ENCODE results near the gene FOXN3. TPM values are rescaled to one million over a fixed set of nuclear protein-coding genes. Genes with fewer than 3 reads are reported as not detected.

The FOXN3 gene
- total RNA-seq, 2 experiments from 2014 or later = 124 to 127 TPM

GRCh38 chr14:89291351-89291940, 125.6 kb downstream of the FOXN3 start:
- H3K4me1 ChIP-seq (ENCODE audit: insufficient read depth, low read length) = peaks cover 3% of the 10 kb centered on the region
- Mint-ChIP-seq H3K9me3 (no peaks in the 10 kb centered on the region), H3K27me3 (no peaks in the 10 kb centered on the region), H3K27ac (no peak overlapping the region), H3K4me1 (ENCODE audit: low read depth) (peaks cover 65% of the 10 kb centered on the region), H3K36me3 (ENCODE audit: low read depth) (peaks cover 44% of the 10 kb centered on the region), H3K4me3 (no peak overlapping the region)
- no peaks in the 10 kb centered on the region for H3K27me3 ChIP-seq (ENCODE audit: control insufficient read depth in 1 of 2, insufficient read depth in 2 of 2, low read length in 2 of 2)
- H3K9me3 ChIP-seq (ENCODE audit: control insufficient read depth in 1 of 2, insufficient read depth in 1 of 2, low read length in 2 of 2) = peaks cover 0 to 4% of the 10 kb centered on the region in 2 experiments
- no peak overlapping the region for H3K4me3 ChIP-seq (ENCODE audit: low read length)
- peaks cover 4% of the 10 kb centered on the region for H3K36me3 ChIP-seq (ENCODE audit: insufficient read depth, low read length)
- intact Hi-C loops (cut with DNase I, micrococcal nuclease) = no loop called here
- ChIA-PET CTCF (no interaction called here), POLR2A (no interaction called here)
- TF ChIP-seq CTCF (IDR thresholded peaks at IDR 0.05) = no peak
- no peak overlapping the region for H3K27ac ChIP-seq (ENCODE audit: low read depth in 1 of 2, low read length in 2 of 2)
- DNase-seq = no peak
- no peak for ATAC-seq (ENCODE audit: poor library complexity)

GRCh38 chr14:89290813-89291212, 126.2 kb downstream of the FOXN3 start:
- Histone ChIP-seq H3K27me3 (ENCODE audit: control insufficient read depth in 1 of 2, insufficient read depth in 2 of 2, low read length in 2 of 2) (no peaks in the 10 kb centered on the region), H3K27ac (ENCODE audit: low read depth in 1 of 2, low read length in 2 of 2) (no peak overlapping the region), H3K9me3 (ENCODE audit: control insufficient read depth in 1 of 2, insufficient read depth in 1 of 2, low read length in 2 of 2) (peaks cover 0 to 4% of the 10 kb centered on the region in 2 experiments), H3K4me3 (ENCODE audit: low read length) (no peak overlapping the region), H3K36me3 (ENCODE audit: insufficient read depth, low read length) (peaks cover 4% of the 10 kb centered on the region), H3K4me1 (ENCODE audit: insufficient read depth, low read length) (peaks cover 6% of the 10 kb centered on the region)
- no peaks in the 10 kb centered on the region for H3K9me3 Mint-ChIP-seq
- DNase-seq (no peak), ATAC-seq (ENCODE audit: poor library complexity) (no peak)
- ChIA-PET POLR2A (no interaction called here), CTCF (no interaction called here)
- intact Hi-C loops (cut with DNase I, micrococcal nuclease) = no loop called here
- TF ChIP-seq CTCF (IDR thresholded peaks at IDR 0.05) = no peak
- no peak overlapping the region for H3K27ac Mint-ChIP-seq
- H3K4me1 Mint-ChIP-seq (ENCODE audit: low read depth) = peaks cover 70% of the 10 kb centered on the region
- H3K4me3 Mint-ChIP-seq = no peak overlapping the region
- H3K36me3 Mint-ChIP-seq (ENCODE audit: low read depth) = peaks cover 44% of the 10 kb centered on the region
- H3K27me3 Mint-ChIP-seq = no peaks in the 10 kb centered on the region

GRCh38 chr14:89289477-89289876, 127.6 kb downstream of the FOXN3 start:
- ATAC-seq (ENCODE audit: poor library complexity) = no peak
- Histone ChIP-seq H3K4me3 (ENCODE audit: low read length) (no peak overlapping the region), H3K27ac (ENCODE audit: low read depth in 1 of 2, low read length in 2 of 2) (no peak overlapping the region), H3K36me3 (ENCODE audit: insufficient read depth, low read length) (peaks cover 4% of the 10 kb centered on the region), H3K27me3 (ENCODE audit: control insufficient read depth in 1 of 2, insufficient read depth in 2 of 2, low read length in 2 of 2) (no peaks in the 10 kb centered on the region), H3K4me1 (ENCODE audit: insufficient read depth, low read length) (peaks cover 12% of the 10 kb centered on the region), H3K9me3 (ENCODE audit: control insufficient read depth in 1 of 2, insufficient read depth in 1 of 2, low read length in 2 of 2) (peaks cover 0 to 4% of the 10 kb centered on the region in 2 experiments)
- H3K4me1 Mint-ChIP-seq (ENCODE audit: low read depth) = peaks cover 73% of the 10 kb centered on the region
- ChIA-PET CTCF (no interaction called here), POLR2A (no interaction called here)
- no peak for TF ChIP-seq CTCF (IDR thresholded peaks at IDR 0.05)
- intact Hi-C loops (cut with DNase I, micrococcal nuclease) = no loop called here
- no peak for DNase-seq
- no peak overlapping the region for H3K27ac Mint-ChIP-seq
- H3K9me3 Mint-ChIP-seq = no peaks in the 10 kb centered on the region
- H3K4me3 Mint-ChIP-seq = no peak overlapping the region
- H3K27me3 Mint-ChIP-seq = no peaks in the 10 kb centered on the region
- peaks cover 38% of the 10 kb centered on the region for H3K36me3 Mint-ChIP-seq (ENCODE audit: low read depth)
